ENCODE results near the gene TCEANC2.

TCEANC2 gene

GRCh38 chr1:54122992-54123391, 69.6 kb downstream of the TCEANC2 start:
- TF ChIP-seq, protein P1, sequence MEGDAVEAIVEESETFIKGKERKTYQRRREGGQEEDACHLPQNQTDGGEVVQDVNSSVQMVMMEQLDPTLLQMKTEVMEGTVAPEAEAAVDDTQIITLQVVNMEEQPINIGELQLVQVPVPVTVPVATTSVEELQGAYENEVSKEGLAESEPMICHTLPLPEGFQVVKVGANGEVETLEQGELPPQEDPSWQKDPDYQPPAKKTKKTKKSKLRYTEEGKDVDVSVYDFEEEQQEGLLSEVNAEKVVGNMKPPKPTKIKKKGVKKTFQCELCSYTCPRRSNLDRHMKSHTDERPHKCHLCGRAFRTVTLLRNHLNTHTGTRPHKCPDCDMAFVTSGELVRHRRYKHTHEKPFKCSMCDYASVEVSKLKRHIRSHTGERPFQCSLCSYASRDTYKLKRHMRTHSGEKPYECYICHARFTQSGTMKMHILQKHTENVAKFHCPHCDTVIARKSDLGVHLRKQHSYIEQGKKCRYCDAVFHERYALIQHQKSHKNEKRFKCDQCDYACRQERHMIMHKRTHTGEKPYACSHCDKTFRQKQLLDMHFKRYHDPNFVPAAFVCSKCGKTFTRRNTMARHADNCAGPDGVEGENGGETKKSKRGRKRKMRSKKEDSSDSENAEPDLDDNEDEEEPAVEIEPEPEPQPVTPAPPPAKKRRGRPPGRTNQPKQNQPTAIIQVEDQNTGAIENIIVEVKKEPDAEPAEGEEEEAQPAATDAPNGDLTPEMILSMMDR (conservative IDR thresholded peaks at IDR 0.05; ENCODE audit: low read length), result no peak

GRCh38 chr1:54124472-54124871, 71.1 kb downstream of the TCEANC2 start:
- TF ChIP-seq, protein P1 (conservative IDR thresholded peaks at IDR 0.05; ENCODE audit: low read length), result no peak
- H3K4me3 ChIP-seq (ENCODE audit: low read length), result no peak overlapping the region
- DNase-seq (ENCODE audit: low read depth), result no peak

More at GRCh38 chr1:54122992-54123391, 69.6 kb downstream of the TCEANC2 start:
- no peak overlapping the region for H3K4me3 ChIP-seq (ENCODE audit: low read length)
- DNase-seq (ENCODE audit: low read depth), result no peak

DNA sequence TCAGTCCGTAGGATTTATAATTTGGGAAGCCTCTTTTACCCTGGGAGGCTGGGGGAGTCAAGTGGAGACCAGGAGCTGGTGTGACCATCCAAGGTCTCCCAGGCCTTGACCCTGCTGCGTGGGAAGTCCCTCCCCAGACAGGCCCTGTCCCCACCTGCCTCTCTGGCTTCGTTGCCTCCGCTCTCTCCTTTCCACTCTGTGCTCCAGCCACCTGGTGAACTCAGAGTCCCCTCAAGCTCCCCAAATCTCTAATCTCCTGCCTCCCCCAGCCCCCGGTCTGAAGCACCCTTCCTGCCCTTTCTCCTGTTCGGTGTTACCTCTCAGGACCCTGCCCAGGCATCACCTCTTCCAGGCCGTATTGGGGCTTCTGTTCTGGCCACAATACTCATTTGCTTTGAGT, 71.5 kb downstream of the TCEANC2 start:
- TF ChIP-seq, protein P1 (conservative IDR thresholded peaks at IDR 0.05; ENCODE audit: low read length), result no peak
- no peak for DNase-seq (ENCODE audit: low read depth)
- H3K4me3 ChIP-seq (ENCODE audit: low read length), result no peak overlapping the region

- TF ChIP-seq, protein P1 (conservative IDR thresholded peaks at IDR 0.05; ENCODE audit: low read length), result peak; percentile 37
- H3K4me3 ChIP-seq (ENCODE audit: low read length), result no peak overlapping the region
- no peak for DNase-seq (ENCODE audit: low read depth)
These were observed 72.1 kb downstream of the TCEANC2 start for GRCh38 chr1:54125386-54126070.

DNA sequence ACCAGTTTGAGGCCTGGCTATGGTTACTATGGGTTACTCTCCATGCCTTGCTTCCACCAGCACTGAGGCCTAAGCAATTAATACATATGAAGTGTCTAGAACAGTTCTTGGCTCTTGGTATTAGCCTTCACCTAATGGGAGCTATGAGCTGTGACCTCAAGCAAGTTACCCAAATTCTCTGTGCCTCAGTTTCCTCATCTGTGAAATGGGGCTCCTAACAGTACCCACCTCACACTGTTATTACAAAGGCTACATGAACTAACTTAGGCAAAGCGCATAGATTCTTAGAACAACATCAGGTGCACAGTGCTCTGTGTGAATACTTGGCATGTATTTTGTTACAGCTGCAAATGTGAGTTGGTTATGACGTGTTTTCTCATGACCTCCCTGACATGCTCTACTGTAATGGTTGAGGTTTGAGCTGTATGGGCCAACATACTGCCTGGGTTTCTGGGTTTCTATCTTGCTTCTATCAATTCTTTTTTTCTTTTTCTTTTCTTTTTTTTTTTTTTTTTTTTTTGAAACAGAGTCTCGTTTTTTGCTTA, 72.9 kb downstream of the TCEANC2 start:
- no peak for DNase-seq (ENCODE audit: low read depth)
- TF ChIP-seq, protein P1 (conservative IDR thresholded peaks at IDR 0.05; ENCODE audit: low read length), result no peak
- H3K4me3 ChIP-seq (ENCODE audit: low read length), result no peak overlapping the region

- TF ChIP-seq, protein P1 (conservative IDR thresholded peaks at IDR 0.05; ENCODE audit: low read length), result no peak
- H3K4me3 ChIP-seq (ENCODE audit: low read length), result no peak overlapping the region
These were observed 74.3 kb downstream of the TCEANC2 start for GRCh38 chr1:54127594-54128300.

More at GRCh38 chr1:54127594-54128300, 74.3 kb downstream of the TCEANC2 start:
- no peak for DNase-seq (ENCODE audit: low read depth)

All from AG10803 (cell line).